Measurements from ENCODE around the gene STIM1. TPM values are rescaled to one million over a fixed set of nuclear protein-coding genes. Genes with fewer than 3 reads are reported as not detected.

STIM1 gene
- total and polyA plus RNA-seq, 10 of the 15 experiments (the other 5 are each of a cell fraction or from before 2014, with no cell fraction given) = 8.6 to 57.7 (median 29.3) TPM

DNA sequence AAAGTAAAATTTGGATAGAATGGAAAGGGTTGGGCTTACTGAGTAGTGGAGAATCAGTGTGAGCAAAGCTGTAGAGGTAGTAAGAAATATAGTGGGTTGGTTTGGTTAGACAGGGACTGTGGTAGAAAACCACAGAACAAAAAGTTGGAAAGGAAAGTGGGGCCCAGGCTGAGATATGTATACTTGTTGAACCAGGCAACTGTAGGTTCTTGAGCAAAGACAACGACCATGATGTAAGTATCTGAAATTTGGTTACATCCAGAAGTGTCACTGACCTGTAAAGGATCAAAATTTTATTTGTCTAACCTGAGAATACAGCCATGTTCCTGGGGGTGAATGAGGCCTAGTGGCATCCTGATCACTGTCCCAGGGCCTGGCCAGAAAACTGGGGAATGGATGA lies 114.1 kb downstream of the STIM1 start:
- ChIA-PET RAD21 (ENCODE audit: unreplicated experiment) (interaction anchor here (2.9 kb wide), 1 partner anchor 115 kb away, joined by 13 read pairs; the partner anchor contains the start of gene STIM1), CTCF (interaction anchor here (1.6 to 4.5 kb wide), 4 partner anchors 11 to 120 kb away, joined by 3 to 27 read pairs (median 12); no protein-coding TSS in a partner anchor), SMC1A (ENCODE audit: uncharacterized antibody, unreplicated experiment) (interaction anchor here (1.7 to 2.9 kb wide), 3 partner anchors 8 to 114 kb away, joined by 4 to 17 read pairs (median 5); partner anchors contain the start of gene STIM1), POLR2A (interaction anchor here (0.5 to 0.7 kb wide), 2 partner anchors 123 to 348 kb away, joined by 3 to 4 read pairs; no protein-coding TSS in a partner anchor)
- H3K4me2 ChIP-seq (ENCODE audit: control insufficient read depth, insufficient read depth) = no peak overlapping the region
- H3K27me3 ChIP-seq (replicated peaks in 1 of 2; ENCODE audit: control insufficient read depth in 2 of 2, insufficient read depth in 2 of 2, low read length in 1 of 2) = no peaks in the 10 kb centered on the region
- H3K79me2 ChIP-seq (ENCODE audit: control insufficient read depth, insufficient read depth, low read length) = no peaks in the 10 kb centered on the region; the same call in none of the 2 replicates
- no peak overlapping the region for H3K4me3 ChIP-seq
- BruUV-seq (replicated peaks) = no TSS peak
- peaks cover 6 to 8% of the 10 kb centered on the region in 2 experiments; a peak in 3 of 4 replicates for H3K36me3 ChIP-seq (ENCODE audit: control insufficient read depth in 2 of 2, insufficient read depth in 2 of 2, low read length in 1 of 2)
- no peak overlapping the region for H3K9ac ChIP-seq (ENCODE audit: control insufficient read depth, insufficient read depth, low read length)
- ATAC-seq (no peak), DNase-seq (ENCODE audit: low read depth, low spot score) (no peak), FAIRE-seq (no peak)
- in situ Hi-C loops (cut with MboI) = no loop called here
- no peak overlapping the region for H3K27ac ChIP-seq (ENCODE audit: control insufficient read depth, insufficient read depth)
- 48% methylated on average over 1 of the region's 1 CpG for whole genome bisulfite sequencing (ENCODE audit: insufficient coverage, insufficient replicate concordance, low lambda C conversion rate, missing lambda C conversion rate)
- no peak for TF ChIP-seq ZNF384 (IDR thresholded peaks at IDR 0.05; ENCODE audit: borderline replicate concordance, low read depth, low read length)
- peak; percentile 67 for TF ChIP-seq RUNX3 (IDR thresholded peaks at IDR 0.05; ENCODE audit: low read length)
- TF ChIP-seq, protein P1, sequence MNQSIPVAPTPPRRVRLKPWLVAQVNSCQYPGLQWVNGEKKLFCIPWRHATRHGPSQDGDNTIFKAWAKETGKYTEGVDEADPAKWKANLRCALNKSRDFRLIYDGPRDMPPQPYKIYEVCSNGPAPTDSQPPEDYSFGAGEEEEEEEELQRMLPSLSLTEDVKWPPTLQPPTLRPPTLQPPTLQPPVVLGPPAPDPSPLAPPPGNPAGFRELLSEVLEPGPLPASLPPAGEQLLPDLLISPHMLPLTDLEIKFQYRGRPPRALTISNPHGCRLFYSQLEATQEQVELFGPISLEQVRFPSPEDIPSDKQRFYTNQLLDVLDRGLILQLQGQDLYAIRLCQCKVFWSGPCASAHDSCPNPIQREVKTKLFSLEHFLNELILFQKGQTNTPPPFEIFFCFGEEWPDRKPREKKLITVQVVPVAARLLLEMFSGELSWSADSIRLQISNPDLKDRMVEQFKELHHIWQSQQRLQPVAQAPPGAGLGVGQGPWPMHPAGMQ (IDR thresholded peaks at IDR 0.05; ENCODE audit: borderline replicate concordance) = no peak
- H4K20me1 ChIP-seq (ENCODE audit: control insufficient read depth, insufficient read depth) = no peaks in the 10 kb centered on the region
- peaks cover 4% of the 10 kb centered on the region; the same call in 1 of the 2 replicates for H3K4me1 ChIP-seq (ENCODE audit: control insufficient read depth, insufficient read depth, low read length)
- no peaks in the 10 kb centered on the region for H3K9me3 ChIP-seq (replicated peaks; ENCODE audit: control insufficient read depth, insufficient read depth, low read length)
- no peak overlapping the region for H2AFZ ChIP-seq (ENCODE audit: control insufficient read depth, low read depth, low read length)
- intact Hi-C loops (cut with micrococcal nuclease; ENCODE audit: unreplicated experiment) = no loop called here

DNA sequence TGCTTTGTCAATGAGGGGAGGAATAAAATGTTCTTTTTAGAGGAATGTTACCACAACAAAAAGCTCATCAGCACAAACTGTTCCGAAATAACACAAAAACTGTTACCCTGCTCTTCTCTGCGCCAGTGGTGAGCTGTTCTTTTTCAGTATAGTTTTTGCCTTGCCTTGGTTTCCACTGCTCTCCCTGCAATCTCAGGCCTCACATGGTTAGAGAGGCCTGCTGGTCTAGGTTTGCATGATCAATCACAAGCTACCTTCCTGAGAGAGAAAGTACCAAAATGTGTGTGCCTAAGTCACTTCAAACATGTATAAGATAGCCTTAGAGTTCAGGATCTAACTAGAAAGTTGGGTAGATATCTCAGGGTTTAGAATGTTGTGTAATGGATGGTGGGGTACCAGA lies 114.6 kb downstream of the STIM1 start:
- Histone ChIP-seq H3K9me3 (replicated peaks; ENCODE audit: control insufficient read depth, insufficient read depth, low read length) (no peaks in the 10 kb centered on the region), H2AFZ (ENCODE audit: control insufficient read depth, low read depth, low read length) (no peak overlapping the region), H3K27ac (ENCODE audit: control insufficient read depth, insufficient read depth) (no peak overlapping the region), H3K27me3 (replicated peaks in 1 of 2; ENCODE audit: control insufficient read depth in 2 of 2, insufficient read depth in 2 of 2, low read length in 1 of 2) (no peaks in the 10 kb centered on the region), H3K36me3 (ENCODE audit: control insufficient read depth in 2 of 2, insufficient read depth in 2 of 2, low read length in 1 of 2) (peaks cover 6 to 8% of the 10 kb centered on the region in 2 experiments; a peak in 3 of 4 replicates), H4K20me1 (ENCODE audit: control insufficient read depth, insufficient read depth) (no peaks in the 10 kb centered on the region), H3K9ac (ENCODE audit: control insufficient read depth, insufficient read depth, low read length) (no peak overlapping the region), H3K79me2 (ENCODE audit: control insufficient read depth, insufficient read depth, low read length) (no peaks in the 10 kb centered on the region; the same call in none of the 2 replicates), H3K4me3 (no peak overlapping the region), H3K4me2 (ENCODE audit: control insufficient read depth, insufficient read depth) (no peak overlapping the region), H3K4me1 (ENCODE audit: control insufficient read depth, insufficient read depth, low read length) (peaks cover 4% of the 10 kb centered on the region; the same call in 1 of the 2 replicates)
- ChIA-PET SMC1A (ENCODE audit: uncharacterized antibody, unreplicated experiment) (no interaction called here), POLR2A (interaction anchor here (0.5 to 0.7 kb wide), 3 partner anchors 40 to 349 kb away, joined by 3 to 4 read pairs (median 3); no protein-coding TSS in a partner anchor), RAD21 (ENCODE audit: unreplicated experiment) (no interaction called here), CTCF (interaction anchor here (0.6 to 4.5 kb wide), 5 partner anchors 11 to 509 kb away, joined by 3 to 27 read pairs (median 10); no protein-coding TSS in a partner anchor)
- 70% methylated on average over 2 of the region's 2 CpGs for WGBS (ENCODE audit: insufficient coverage, insufficient replicate concordance, low lambda C conversion rate, missing lambda C conversion rate)
- TF ChIP-seq SREBF1 (IDR thresholded peaks at IDR 0.05; ENCODE audit: low read length) = no peak
- no peak for TF ChIP-seq NR2C1 (IDR thresholded peaks at IDR 0.05)
- TF ChIP-seq, protein P2, sequence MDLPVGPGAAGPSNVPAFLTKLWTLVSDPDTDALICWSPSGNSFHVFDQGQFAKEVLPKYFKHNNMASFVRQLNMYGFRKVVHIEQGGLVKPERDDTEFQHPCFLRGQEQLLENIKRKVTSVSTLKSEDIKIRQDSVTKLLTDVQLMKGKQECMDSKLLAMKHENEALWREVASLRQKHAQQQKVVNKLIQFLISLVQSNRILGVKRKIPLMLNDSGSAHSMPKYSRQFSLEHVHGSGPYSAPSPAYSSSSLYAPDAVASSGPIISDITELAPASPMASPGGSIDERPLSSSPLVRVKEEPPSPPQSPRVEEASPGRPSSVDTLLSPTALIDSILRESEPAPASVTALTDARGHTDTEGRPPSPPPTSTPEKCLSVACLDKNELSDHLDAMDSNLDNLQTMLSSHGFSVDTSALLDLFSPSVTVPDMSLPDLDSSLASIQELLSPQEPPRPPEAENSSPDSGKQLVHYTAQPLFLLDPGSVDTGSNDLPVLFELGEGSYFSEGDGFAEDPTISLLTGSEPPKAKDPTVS (IDR thresholded peaks at IDR 0.05; ENCODE audit: low read depth, low read length) = no peak
- in situ Hi-C loops (cut with MboI) (no loop called here), intact Hi-C loops (cut with micrococcal nuclease; ENCODE audit: unreplicated experiment) (no loop called here)
- FAIRE-seq (no peak), ATAC-seq (no peak), DNase-seq (ENCODE audit: low read depth, low spot score) (no peak)
- BruUV-seq (replicated peaks) = TSS peak; percentile 25

Measured in GM12878 (cell line).